ENCODE measurements around the gene NFKBIZ.

DNA sequence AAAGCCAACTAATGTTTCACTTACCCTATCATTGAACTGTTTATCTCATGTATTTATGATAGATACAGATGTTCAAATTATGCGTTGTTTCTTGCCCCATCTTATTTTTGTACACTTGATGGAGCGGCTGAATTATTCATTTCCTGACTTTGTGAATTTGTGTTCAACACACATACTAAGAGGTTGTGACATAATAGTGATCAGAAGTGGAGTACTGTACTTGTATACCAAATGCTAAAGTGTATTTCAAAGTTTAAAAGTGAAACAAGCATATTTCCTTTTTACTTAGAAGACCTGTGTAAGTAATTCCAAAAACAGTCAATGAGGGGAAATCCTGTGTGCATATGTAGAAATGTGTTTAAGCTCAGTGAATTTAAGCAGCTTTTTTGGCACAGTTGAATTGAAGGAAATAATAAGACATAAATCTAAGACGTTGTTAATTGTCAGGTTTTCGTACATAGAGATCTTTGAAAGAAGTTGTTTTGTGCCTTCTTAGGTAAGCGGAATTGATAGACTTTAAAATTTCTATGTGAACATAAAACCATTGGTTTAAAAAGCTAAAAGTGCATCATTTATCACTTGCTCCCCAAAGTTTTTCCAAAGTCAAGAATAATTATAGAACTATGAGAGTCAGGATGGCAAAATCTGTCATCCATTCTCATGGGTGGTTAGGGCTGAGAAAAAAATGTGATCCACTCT lies 1.9 kb downstream of the NFKBIZ start:
- TF ChIP-seq YY1 (IDR thresholded peaks at IDR 0.05; ENCODE audit: insufficient read depth, insufficient read length) (no peak), ZNF274 (IDR thresholded peaks at IDR 0.05; ENCODE audit: low read depth, low read length) (no peak), SUZ12 (IDR thresholded peaks at IDR 0.05; ENCODE audit: extremely low read depth, insufficient read depth, insufficient read length) (no peak)

All from NT2/D1 (cell line).